ENCODE measurements around the gene SLC27A2.
"Not testable (repeated sequence)": the region's sequence is repeated elsewhere in the genome, so short reads cannot be mapped to it uniquely, and the experiment has no call there.

The SLC27A2 gene

GRCh38 chr15:50164458-50164857 lies 17.5 kb upstream of the SLC27A2 start:
- no peak for DNase-seq

- no peak for DNase-seq
Observed at GRCh38 chr15:50166216-50166615, 15.8 kb upstream of the SLC27A2 start.

- DNase-seq = no peak
Observed at GRCh38 chr15:50167110-50167509, 14.9 kb upstream of the SLC27A2 start.

- DNase-seq = no peak
Observed at GRCh38 chr15:50168379-50168778, 13.6 kb upstream of the SLC27A2 start.

GRCh38 chr15:50168783-50169411 lies 13.1 kb upstream of the SLC27A2 start:
- no peak for DNase-seq

- DNase-seq = not testable (repeated sequence)
Observed at GRCh38 chr15:50172360-50172895, 9.6 kb upstream of the SLC27A2 start.

GRCh38 chr15:50176869-50177268 lies 5.1 kb upstream of the SLC27A2 start:
- no peak for DNase-seq

- DNase-seq = no peak
Observed at GRCh38 chr15:50180091-50180490, 1.9 kb upstream of the SLC27A2 start.

GRCh38 chr15:50180582-50180981 lies 1.4 kb upstream of the SLC27A2 start:
- DNase-seq = no peak

- DNase-seq = peak; percentile 64
Observed at GRCh38 chr15:50181201-50181968, 611 bp upstream of the SLC27A2 start.

- DNase-seq = peak; percentile 76
Observed at GRCh38 chr15:50182219-50183013, 420 bp downstream of the SLC27A2 start.

- DNase-seq = no peak
Observed at GRCh38 chr15:50183112-50183794, 1.3 kb downstream of the SLC27A2 start.

GRCh38 chr15:50184863-50185504 lies 3.0 kb downstream of the SLC27A2 start:
- DNase-seq = no peak

GRCh38 chr15:50186090-50186489 lies 4.1 kb downstream of the SLC27A2 start:
- no peak for DNase-seq

GRCh38 chr15:50186752-50187151 lies 4.8 kb downstream of the SLC27A2 start:
- DNase-seq = no peak

GRCh38 chr15:50187525-50187924 lies 5.5 kb downstream of the SLC27A2 start:
- no peak for DNase-seq

- no peak for DNase-seq
Observed at GRCh38 chr15:50187997-50188396, 6.0 kb downstream of the SLC27A2 start.

- not testable (repeated sequence) for DNase-seq
Observed at GRCh38 chr15:50188793-50189192, 6.8 kb downstream of the SLC27A2 start.

- DNase-seq = no peak
Observed at GRCh38 chr15:50189633-50190032, 7.6 kb downstream of the SLC27A2 start.

- DNase-seq = peak; percentile 65
Observed at GRCh38 chr15:50190166-50190570, 8.2 kb downstream of the SLC27A2 start.

- no peak for DNase-seq
Observed at GRCh38 chr15:50190723-50191122, 8.7 kb downstream of the SLC27A2 start.

- DNase-seq = no peak
Observed at GRCh38 chr15:50192164-50192563, 10.2 kb downstream of the SLC27A2 start.
